OCI-LY3 (cell line): Measurements from ENCODE around the gene RPH3AL.

ENCODE experiments used
- H2AFZ ChIP-seq: fragments of 200-600, 300-600 bp; shearing (Covaris generic); 2 replicates; pipeline ENCODE4 v1.6.0; 2014; ENCODE audit warnings: antibody characterized with exemption, low read depth, low read length
- H3K27ac ChIP-seq: fragments of 200-600, 300-600 bp; sonication (generic); 2 replicates; pipeline ENCODE4 v1.5.1; 2014; ENCODE audit warnings: mild to moderate bottlenecking, low read length, moderate library complexity, mixed read lengths
- H3K27me3 ChIP-seq: fragments of 200-600, 300-600 bp; sonication (generic); 2 replicates; pipeline ENCODE4 v1.6.1; 2014; ENCODE audit warnings: low read depth, low read length, mixed read lengths
- H3K36me3 ChIP-seq: fragments of 200-600, 300-600 bp; sonication (generic); replicated peaks from 2 replicates; pipeline ENCODE3; 2014; ENCODE audit warnings: low read depth, low read length, mixed read lengths
- H3K4me1 ChIP-seq: fragments of 300-600, 200-600 bp; sonication (generic); 2 replicates; pipeline ENCODE4 v1.6.1; 2014; ENCODE audit warnings: low read length, mixed read lengths
- H3K4me2 ChIP-seq: fragments of 200-600, 300-600 bp; sonication (generic); 2 replicates; pipeline ENCODE4 v1.6.1; 2014; ENCODE audit warnings: low read length, mixed read lengths
- H3K4me3 ChIP-seq: fragments of 300-600, 200-600 bp; sonication (generic); 2 replicates; pipeline ENCODE4 v1.5.1; 2014; ENCODE audit warnings: antibody characterized with exemption, mild to moderate bottlenecking, low read length, moderate library complexity
- H3K79me2 ChIP-seq: fragments of 300-600, 200-600 bp; shearing (Covaris generic); 2 replicates; pipeline ENCODE4 v1.6.1; 2014; ENCODE audit warnings: mild to moderate bottlenecking, low read length, mixed read lengths
- H3K9ac ChIP-seq: fragments of 300-600, 200-600 bp; shearing (Covaris generic); 2 replicates; pipeline ENCODE4 v1.6.0; 2014; ENCODE audit warnings: mild to moderate bottlenecking, low read length, moderate library complexity
- H3K9me3 ChIP-seq: fragments of 200-600, 300-600 bp; shearing (Covaris generic); 2 replicates; pipeline ENCODE4 v1.6.1; 2014; ENCODE audit warnings: low read length, mixed read lengths; ENCODE audit not compliant: insufficient read depth
- H4K20me1 ChIP-seq: fragments of 200-600, 300-600 bp; sonication (generic); 2 replicates; pipeline ENCODE4 v1.6.1; 2016; ENCODE audit warnings: low read length, mixed read lengths; ENCODE audit not compliant: insufficient read depth
- CTCF ChIP-seq: fragments of 200-600, 300-600 bp; sonication (generic); IDR thresholded peaks from 2 replicates; pipeline ENCODE4 v1.5.1; 2014; ENCODE audit warnings: antibody characterized with exemption, low read length, low read depth
- EZH2phosphoT487 ChIP-seq: fragments of 200-600 bp; shearing (Covaris generic); IDR thresholded peaks from 2 replicates; pipeline ENCODE4 v1.6.1; 2018; ENCODE audit warnings: antibody characterized with exemption, mixed run types, low read depth

Gene RPH3AL

GRCh38 chr17:350706-351448, 1.7 kb downstream of the RPH3AL start:
- Histone ChIP-seq H3K79me2 (no peaks in the 10 kb centered on the region), H3K9ac (no peak overlapping the region), H3K36me3 (no peaks in the 10 kb centered on the region), H3K4me3 (no peak overlapping the region), H3K9me3 (no peaks in the 10 kb centered on the region), H3K27me3 (no peaks in the 10 kb centered on the region), H3K4me2 (no peak overlapping the region), H3K27ac (no peak overlapping the region), H2AFZ (no peak overlapping the region), H4K20me1 (no peaks in the 10 kb centered on the region), H3K4me1 (no peaks in the 10 kb centered on the region)
- TF ChIP-seq CTCF (no peak), EZH2phosphoT487 (no peak)

GRCh38 chr17:349666-350065, 2.9 kb downstream of the RPH3AL start:
- no peak overlapping the region for H3K4me3 ChIP-seq
- no peak for TF ChIP-seq CTCF
- TF ChIP-seq EZH2phosphoT487 = no peak
- H3K9me3 ChIP-seq = no peaks in the 10 kb centered on the region
- H3K4me1 ChIP-seq = no peaks in the 10 kb centered on the region
- H3K27ac ChIP-seq = no peak overlapping the region
- no peak overlapping the region for H3K4me2 ChIP-seq
- H3K36me3 ChIP-seq = no peaks in the 10 kb centered on the region
- no peaks in the 10 kb centered on the region for H3K79me2 ChIP-seq
- no peaks in the 10 kb centered on the region for H3K27me3 ChIP-seq
- H4K20me1 ChIP-seq = no peaks in the 10 kb centered on the region
- H2AFZ ChIP-seq = no peak overlapping the region
- H3K9ac ChIP-seq = no peak overlapping the region

- Histone ChIP-seq H4K20me1 (no peaks in the 10 kb centered on the region), H3K79me2 (no peaks in the 10 kb centered on the region), H3K4me2 (no peak overlapping the region), H3K4me3 (no peak overlapping the region), H3K9ac (no peak overlapping the region), H3K27me3 (no peaks in the 10 kb centered on the region), H2AFZ (no peak overlapping the region), H3K4me1 (no peaks in the 10 kb centered on the region), H3K27ac (no peak overlapping the region), H3K9me3 (no peaks in the 10 kb centered on the region), H3K36me3 (no peaks in the 10 kb centered on the region)
- TF ChIP-seq EZH2phosphoT487 (no peak), CTCF (no peak)
These were observed 3.7 kb downstream of the RPH3AL start for GRCh38 chr17:348692-349425.

DNA sequence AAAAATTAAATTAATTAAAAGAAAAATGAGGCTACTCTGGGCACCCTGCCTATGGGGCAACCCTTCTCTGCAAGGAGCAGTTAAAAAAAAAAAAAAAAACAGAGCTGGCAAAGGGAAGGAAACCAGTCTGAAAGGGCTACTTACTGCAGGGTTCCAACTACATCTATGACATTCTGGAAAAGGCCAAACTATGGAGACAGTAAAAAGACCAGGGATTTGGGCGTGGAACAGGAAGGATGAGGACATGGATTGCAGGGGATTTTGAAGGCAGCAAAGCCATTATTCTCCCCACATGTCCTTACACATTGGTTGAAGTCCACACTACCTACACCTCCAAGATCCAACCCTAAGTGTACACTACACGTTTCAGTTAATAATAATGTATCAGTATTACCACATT, 4.6 kb downstream of the RPH3AL start:
- H3K79me2 ChIP-seq = no peaks in the 10 kb centered on the region
- no peaks in the 10 kb centered on the region for H3K9me3 ChIP-seq
- no peaks in the 10 kb centered on the region for H3K4me1 ChIP-seq
- no peak overlapping the region for H3K9ac ChIP-seq
- H3K4me3 ChIP-seq = no peak overlapping the region
- no peaks in the 10 kb centered on the region for H4K20me1 ChIP-seq
- H3K36me3 ChIP-seq = no peaks in the 10 kb centered on the region
- no peak overlapping the region for H2AFZ ChIP-seq
- H3K27ac ChIP-seq = no peak overlapping the region
- H3K4me2 ChIP-seq = no peak overlapping the region
- H3K27me3 ChIP-seq = no peaks in the 10 kb centered on the region
- TF ChIP-seq EZH2phosphoT487 (no peak), CTCF (no peak)
